Inferior parietal cortex (tissue), 1 donor: ENCODE measurements around the gene EPO.

ENCODE experiments used
- DNase-seq: peaks from one replicate; pipeline ENCODE4 v3.0.0-alpha.2; 2016; ENCODE audit errors: extremely low spot score

Gene EPO

GRCh38 chr7:100720279-100720670, at the start of gene EPO:
EPO (plus strand) TSS chr7:100720468; CDS start chr7:100720981, 513 bp downstream.
- DNase-seq = no peak

- no peak for DNase-seq
Observed at GRCh38 chr7:100671353-100672327, 48.6 kb upstream of the EPO start.

- DNase-seq = peak; percentile 98
Observed at GRCh38 chr7:100673302-100673941, 46.8 kb upstream of the EPO start, which contains the start of gene GNB2. GNB2 (plus strand) TSS chr7:100673740; CDS start chr7:100676266, 2,526 bp downstream.

GRCh38 chr7:100673942-100674410, 46.3 kb upstream of the EPO start:
- DNase-seq = no peak

- DNase-seq = no peak
Observed at GRCh38 chr7:100674411-100675104, 45.7 kb upstream of the EPO start.

- no peak for DNase-seq
Observed at GRCh38 chr7:100675105-100675451, 45.2 kb upstream of the EPO start.

GRCh38 chr7:100675581-100676350, 44.5 kb upstream of the EPO start:
- DNase-seq = peak; percentile 63

GRCh38 chr7:100676501-100677306, 43.6 kb upstream of the EPO start:
- no peak for DNase-seq

- DNase-seq = no peak
Observed at GRCh38 chr7:100677308-100678267, 42.7 kb upstream of the EPO start.

GRCh38 chr7:100678291-100678984, 41.8 kb upstream of the EPO start:
- DNase-seq = no peak

- DNase-seq = no peak
Observed at GRCh38 chr7:100679129-100679926, 40.9 kb upstream of the EPO start.

- no peak for DNase-seq
Observed at GRCh38 chr7:100679927-100680575, 40.2 kb upstream of the EPO start.

GRCh38 chr7:100680576-100681271, 39.5 kb upstream of the EPO start:
- no peak for DNase-seq

GRCh38 chr7:100681491-100682227, 38.6 kb upstream of the EPO start:
- DNase-seq = no peak

GRCh38 chr7:100682228-100682741, 38.0 kb upstream of the EPO start:
- DNase-seq = no peak
